NCI-H2107 treated with DMSO at 0.1 percent for 48 hours (cell line): ENCODE measurements around the gene TGM5.
A peak's percentile ranks its signal among the peaks of the same experiment; 100 is the strongest.
"Not testable (repeated sequence)": the region's sequence is repeated elsewhere in the genome, so short reads cannot be mapped to it uniquely, and the experiment has no call there.

Experiments used
- DNase-seq: peaks from one replicate; lab custom pipeline; 2025; ENCODE audit not compliant: unreplicated experiment; lab: John Stamatoyannopoulos, UW

The TGM5 gene

GRCh38 chr15:43276563-43277200, 10.0 kb upstream of the TGM5 start:
- DNase-seq, result no peak

GRCh38 chr15:43275740-43276562, 9.2 kb upstream of the TGM5 start:
- no peak for DNase-seq

- DNase-seq, result no peak
Measured at GRCh38 chr15:43274136-43274535, 7.4 kb upstream of the TGM5 start.

GRCh38 chr15:43273243-43273642, 6.5 kb upstream of the TGM5 start:
- DNase-seq, result no peak

GRCh38 chr15:43271908-43272307, 5.2 kb upstream of the TGM5 start:
- not testable (repeated sequence) for DNase-seq

GRCh38 chr15:43270676-43271306, 4.1 kb upstream of the TGM5 start:
- no peak for DNase-seq

GRCh38 chr15:43270113-43270665, 3.5 kb upstream of the TGM5 start:
- DNase-seq, result no peak

- no peak for DNase-seq
Measured at GRCh38 chr15:43268111-43269105, 1.7 kb upstream of the TGM5 start.

- DNase-seq, result no peak
Measured at GRCh38 chr15:43267439-43267838, 711 bp upstream of the TGM5 start.

GRCh38 chr15:43266386-43266785, 342 bp downstream of the TGM5 start:
- DNase-seq, result no peak

GRCh38 chr15:43260011-43260615, 6.6 kb downstream of the TGM5 start:
- no peak for DNase-seq

GRCh38 chr15:43258781-43259180, 7.9 kb downstream of the TGM5 start:
- no peak for DNase-seq

GRCh38 chr15:43256341-43256740, 10.4 kb downstream of the TGM5 start:
- no peak for DNase-seq

- no peak for DNase-seq
Measured at GRCh38 chr15:43255376-43255775, 11.4 kb downstream of the TGM5 start.

- DNase-seq, result peak; percentile 16
Measured at GRCh38 chr15:43253431-43254403, 13.0 kb downstream of the TGM5 start.

- no peak for DNase-seq
Measured at GRCh38 chr15:43251871-43252250, 14.9 kb downstream of the TGM5 start.

GRCh38 chr15:43251185-43251870, 15.4 kb downstream of the TGM5 start:
- no peak for DNase-seq

- no peak for DNase-seq
Measured at GRCh38 chr15:43250785-43251184, 15.9 kb downstream of the TGM5 start.
